HepG2 (cell line): ENCODE data around the gene TNP2. TPM values are rescaled to one million over a fixed set of nuclear protein-coding genes. Genes with fewer than 3 reads are reported as not detected.
A peak's percentile ranks its signal among the peaks of the same experiment; 100 is the strongest.

ENCODE experiments used
- ADNP ChIP-seq: sonication (generic); formaldehyde crosslinking; IDR thresholded peaks from 2 replicates; pipeline ENCODE4 v1.4.0; 2020; ENCODE audit warnings: missing genetic modification reagents
- FOXK2 ChIP-seq: fragments of 450-650 bp; IDR thresholded peaks from 2 replicates; pipeline ENCODE4 v1.6.1; 2016
- GABPA ChIP-seq, 2 experiments: IDR thresholded peaks; 2 replicates each; pipeline ENCODE4 v1.6.1; 2011 to 2016; ENCODE audit warnings: low read depth in 2 of 2, low read length in 1 of 2, missing biosample characterization in 1 of 2, missing genetic modification characterization in 1 of 2
- ISL2 ChIP-seq: sonication (generic); formaldehyde crosslinking; IDR thresholded peaks from 2 replicates; pipeline ENCODE4 v1.5.0; 2020; ENCODE audit warnings: missing genetic modification reagents
- KAT8 ChIP-seq: IDR thresholded peaks from 2 replicates; pipeline ENCODE4 v1.6.1; 2016; ENCODE audit warnings: missing genetic modification reagents, missing compliant biosample characterization
- MEF2D ChIP-seq: sonication (generic); formaldehyde crosslinking; IDR thresholded peaks from 2 replicates; pipeline ENCODE4 v1.5.1; 2020; ENCODE audit warnings: mild to moderate bottlenecking, missing genetic modification reagents
- POLR2G ChIP-seq: fragments of 200-400 bp; formaldehyde crosslinking; IDR thresholded peaks from 2 replicates; pipeline ENCODE4 v1.6.1; 2018; ENCODE audit warnings: mild to moderate bottlenecking, low read depth, low read length, moderate library complexity
- RFXAP ChIP-seq: sonication (generic); formaldehyde crosslinking; IDR thresholded peaks from 2 replicates; pipeline ENCODE4 v1.4.0; 2020; ENCODE audit warnings: missing genetic modification reagents, borderline replicate concordance
- SMC3 ChIP-seq: IDR thresholded peaks from 2 replicates; pipeline ENCODE4 v1.6.1; 2011; ENCODE audit warnings: low read length, improper control_type of control experiment
- SP5 ChIP-seq: IDR thresholded peaks from 2 replicates; pipeline ENCODE4 v1.6.1; 2016; ENCODE audit warnings: low read depth, borderline replicate concordance
- YY1 ChIP-seq: IDR thresholded peaks from 2 replicates; pipeline ENCODE4 v1.6.1; 2011; ENCODE audit warnings: low read length, low read depth, moderate library complexity, mild to moderate bottlenecking; ENCODE audit not compliant: insufficient read depth, insufficient replicate concordance
- ZFP41 ChIP-seq: sonication (generic); formaldehyde crosslinking; IDR thresholded peaks from 2 replicates; pipeline ENCODE4 v1.4.0; 2020; ENCODE audit warnings: mild to moderate bottlenecking, missing genetic modification reagents, borderline replicate concordance
- ZNF484 ChIP-seq: sonication (generic); formaldehyde crosslinking; IDR thresholded peaks from 2 replicates; pipeline ENCODE4 v1.5.1; 2020; ENCODE audit warnings: mild to moderate bottlenecking, low read depth, missing genetic modification reagents, borderline replicate concordance
- ZNF563 ChIP-seq: sonication (generic); formaldehyde crosslinking; IDR thresholded peaks from 2 replicates; pipeline ENCODE4 v1.8.0; 2022; ENCODE audit warnings: mild to moderate bottlenecking, moderate library complexity, missing genetic modification reagents
- ZNF746 ChIP-seq: sonication (generic); formaldehyde crosslinking; IDR thresholded peaks from 2 replicates; pipeline ENCODE4 v1.8.0; 2022; ENCODE audit warnings: mild to moderate bottlenecking, missing genetic modification reagents
- ZNF775 ChIP-seq: sonication (generic); formaldehyde crosslinking; IDR thresholded peaks from 2 replicates; pipeline ENCODE4 v1.4.0; 2020; ENCODE audit warnings: missing genetic modification reagents, mild to moderate bottlenecking, moderate library complexity, borderline replicate concordance
- polyA plus RNA-seq, 8 experiments: library from polyadenylated mRNA; depleted of rRNA in 3 of 8; stranded (reverse) in 7 of 8; unstranded in 1 of 8; fragments of >200 nt; fragmentation: Illumina TruSeq in 4 of 8; extraction: Trizol in 4 of 8; gene quantifications; 2 replicates each; pipeline versions ENCODE4 v1.2.1 to v1.2.3, GENCODE V29; 2011 to 2016; ENCODE audit warnings: low read depth in 4 of 8, missing spikeins in 1 of 8, mixed read lengths in 1 of 8; ENCODE audit not compliant: insufficient read depth in 1 of 8
- total RNA-seq, 5 experiments: library from RNA; depleted of rRNA; stranded (reverse); fragments of >200 nt; fragmentation: Illumina TruSeq; extraction: Trizol; gene quantifications; 2 replicates each; pipeline ENCODE4 v1.2.3, GENCODE V29; 2016; ENCODE audit warnings: low read depth in 1 of 5
- TF ChIP-seq, protein P1 (sequence below): sonication (generic); formaldehyde crosslinking; IDR thresholded peaks from 2 replicates; pipeline ENCODE4 v1.9.0; 2021; ENCODE audit warnings: mild to moderate bottlenecking, missing genetic modification reagents
- TF ChIP-seq, protein P2 (sequence below): sonication (generic); formaldehyde crosslinking; IDR thresholded peaks from 2 replicates; pipeline ENCODE4 v1.5.0; 2020; ENCODE audit warnings: mild to moderate bottlenecking, missing genetic modification reagents
- TF ChIP-seq, protein P3 (sequence below): sonication (generic); formaldehyde crosslinking; conservative IDR thresholded peaks from 2 replicates; pipeline ENCODE4 v1.8.1; 2023; ENCODE audit warnings: missing genetic modification reagents

Gene TNP2
- total and polyA plus RNA-seq, 2 of the 13 experiments (the other 11 are each of a cell fraction or from before 2014, with no cell fraction given), result not detected

DNA sequence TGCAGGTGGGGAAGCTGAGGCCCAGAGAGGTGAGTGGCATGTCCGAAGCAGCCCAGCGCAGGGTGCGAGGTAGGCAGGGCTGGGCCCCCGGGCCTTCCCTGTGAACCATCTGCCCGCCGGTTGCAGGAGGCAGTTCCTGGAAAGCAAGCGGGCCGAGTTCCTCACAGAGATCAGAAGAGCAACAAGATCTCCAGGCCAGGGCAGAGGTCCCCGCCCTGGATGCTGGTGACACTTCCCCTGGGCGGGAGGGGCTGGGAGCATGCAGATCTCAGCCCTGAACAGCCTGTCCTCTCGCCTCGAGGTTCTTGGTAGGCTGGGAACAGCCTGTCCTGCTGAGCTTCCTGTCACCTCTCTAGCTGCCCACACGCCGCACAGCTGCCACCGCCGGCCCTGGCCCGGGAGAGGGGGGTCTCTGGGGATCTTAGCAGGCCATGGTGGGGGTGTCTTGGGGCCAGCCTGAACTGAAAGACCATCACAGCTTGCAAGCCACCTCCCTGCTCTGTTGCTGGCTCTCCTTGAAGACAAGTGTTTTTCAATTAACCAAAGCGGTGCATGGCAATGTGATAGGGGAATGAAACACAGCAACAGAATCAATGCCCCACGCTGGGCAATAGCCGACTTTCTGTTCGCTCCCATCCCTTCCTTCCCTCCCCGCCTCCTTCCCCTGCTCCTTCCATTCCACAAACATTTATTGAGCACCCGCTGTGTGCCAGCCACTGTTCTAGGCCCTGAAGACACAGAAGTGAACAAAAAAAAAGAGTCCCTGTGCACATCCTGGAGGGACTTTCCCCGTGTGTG lies 44.8 kb downstream of the TNP2 start (continued):
- TF ChIP-seq, protein P1, sequence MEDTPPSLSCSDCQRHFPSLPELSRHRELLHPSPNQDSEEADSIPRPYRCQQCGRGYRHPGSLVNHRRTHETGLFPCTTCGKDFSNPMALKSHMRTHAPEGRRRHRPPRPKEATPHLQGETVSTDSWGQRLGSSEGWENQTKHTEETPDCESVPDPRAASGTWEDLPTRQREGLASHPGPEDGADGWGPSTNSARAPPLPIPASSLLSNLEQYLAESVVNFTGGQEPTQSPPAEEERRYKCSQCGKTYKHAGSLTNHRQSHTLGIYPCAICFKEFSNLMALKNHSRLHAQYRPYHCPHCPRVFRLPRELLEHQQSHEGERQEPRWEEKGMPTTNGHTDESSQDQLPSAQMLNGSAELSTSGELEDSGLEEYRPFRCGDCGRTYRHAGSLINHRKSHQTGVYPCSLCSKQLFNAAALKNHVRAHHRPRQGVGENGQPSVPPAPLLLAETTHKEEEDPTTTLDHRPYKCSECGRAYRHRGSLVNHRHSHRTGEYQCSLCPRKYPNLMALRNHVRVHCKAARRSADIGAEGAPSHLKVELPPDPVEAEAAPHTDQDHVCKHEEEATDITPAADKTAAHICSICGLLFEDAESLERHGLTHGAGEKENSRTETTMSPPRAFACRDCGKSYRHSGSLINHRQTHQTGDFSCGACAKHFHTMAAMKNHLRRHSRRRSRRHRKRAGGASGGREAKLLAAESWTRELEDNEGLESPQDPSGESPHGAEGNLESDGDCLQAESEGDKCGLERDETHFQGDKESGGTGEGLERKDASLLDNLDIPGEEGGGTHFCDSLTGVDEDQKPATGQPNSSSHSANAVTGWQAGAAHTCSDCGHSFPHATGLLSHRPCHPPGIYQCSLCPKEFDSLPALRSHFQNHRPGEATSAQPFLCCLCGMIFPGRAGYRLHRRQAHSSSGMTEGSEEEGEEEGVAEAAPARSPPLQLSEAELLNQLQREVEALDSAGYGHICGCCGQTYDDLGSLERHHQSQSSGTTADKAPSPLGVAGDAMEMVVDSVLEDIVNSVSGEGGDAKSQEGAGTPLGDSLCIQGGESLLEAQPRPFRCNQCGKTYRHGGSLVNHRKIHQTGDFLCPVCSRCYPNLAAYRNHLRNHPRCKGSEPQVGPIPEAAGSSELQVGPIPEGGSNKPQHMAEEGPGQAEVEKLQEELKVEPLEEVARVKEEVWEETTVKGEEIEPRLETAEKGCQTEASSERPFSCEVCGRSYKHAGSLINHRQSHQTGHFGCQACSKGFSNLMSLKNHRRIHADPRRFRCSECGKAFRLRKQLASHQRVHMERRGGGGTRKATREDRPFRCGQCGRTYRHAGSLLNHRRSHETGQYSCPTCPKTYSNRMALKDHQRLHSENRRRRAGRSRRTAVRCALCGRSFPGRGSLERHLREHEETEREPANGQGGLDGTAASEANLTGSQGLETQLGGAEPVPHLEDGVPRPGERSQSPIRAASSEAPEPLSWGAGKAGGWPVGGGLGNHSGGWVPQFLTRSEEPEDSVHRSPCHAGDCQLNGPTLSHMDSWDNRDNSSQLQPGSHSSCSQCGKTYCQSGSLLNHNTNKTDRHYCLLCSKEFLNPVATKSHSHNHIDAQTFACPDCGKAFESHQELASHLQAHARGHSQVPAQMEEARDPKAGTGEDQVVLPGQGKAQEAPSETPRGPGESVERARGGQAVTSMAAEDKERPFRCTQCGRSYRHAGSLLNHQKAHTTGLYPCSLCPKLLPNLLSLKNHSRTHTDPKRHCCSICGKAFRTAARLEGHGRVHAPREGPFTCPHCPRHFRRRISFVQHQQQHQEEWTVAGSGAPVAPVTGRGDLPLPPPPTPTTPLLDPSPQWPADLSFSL (CRISPR knock-in tag), result 0 out of 2 replicates have a peak, but pooled peaks have one; percentile 29
- TF ChIP-seq ISL2 (CRISPR knock-in tag) (0 out of 2 replicates have a peak, but pooled peaks have one; percentile 23), POLR2G (no peak), ZNF775 (no peak), RFXAP (CRISPR knock-in tag) (no peak), KAT8 (no peak), YY1 (peak; percentile 26), SP5 (CRISPR knock-in tag) (peak; percentile 62), SMC3 (no peak), ZFP41 (CRISPR knock-in tag) (no peak), ZNF484 (CRISPR knock-in tag) (no peak), FOXK2 (no peak), ZNF563 (CRISPR knock-in tag) (peak; percentile 47; the same call in 1 of the 2 replicates), ADNP (peak; percentile 45; the same call in 1 of the 2 replicates), GABPA (IDR thresholded peaks at IDR 0.05; ENCODE audit: low read depth, low read length) (no peak), GABPA (CRISPR knock-in tag; IDR thresholded peaks at IDR 0.05; ENCODE audit: low read depth) (no peak), ZNF746 (CRISPR knock-in tag) (no peak), MEF2D (CRISPR knock-in tag) (peak; percentile 71; the same call in 1 of the 2 replicates)
- TF ChIP-seq, protein P2, sequence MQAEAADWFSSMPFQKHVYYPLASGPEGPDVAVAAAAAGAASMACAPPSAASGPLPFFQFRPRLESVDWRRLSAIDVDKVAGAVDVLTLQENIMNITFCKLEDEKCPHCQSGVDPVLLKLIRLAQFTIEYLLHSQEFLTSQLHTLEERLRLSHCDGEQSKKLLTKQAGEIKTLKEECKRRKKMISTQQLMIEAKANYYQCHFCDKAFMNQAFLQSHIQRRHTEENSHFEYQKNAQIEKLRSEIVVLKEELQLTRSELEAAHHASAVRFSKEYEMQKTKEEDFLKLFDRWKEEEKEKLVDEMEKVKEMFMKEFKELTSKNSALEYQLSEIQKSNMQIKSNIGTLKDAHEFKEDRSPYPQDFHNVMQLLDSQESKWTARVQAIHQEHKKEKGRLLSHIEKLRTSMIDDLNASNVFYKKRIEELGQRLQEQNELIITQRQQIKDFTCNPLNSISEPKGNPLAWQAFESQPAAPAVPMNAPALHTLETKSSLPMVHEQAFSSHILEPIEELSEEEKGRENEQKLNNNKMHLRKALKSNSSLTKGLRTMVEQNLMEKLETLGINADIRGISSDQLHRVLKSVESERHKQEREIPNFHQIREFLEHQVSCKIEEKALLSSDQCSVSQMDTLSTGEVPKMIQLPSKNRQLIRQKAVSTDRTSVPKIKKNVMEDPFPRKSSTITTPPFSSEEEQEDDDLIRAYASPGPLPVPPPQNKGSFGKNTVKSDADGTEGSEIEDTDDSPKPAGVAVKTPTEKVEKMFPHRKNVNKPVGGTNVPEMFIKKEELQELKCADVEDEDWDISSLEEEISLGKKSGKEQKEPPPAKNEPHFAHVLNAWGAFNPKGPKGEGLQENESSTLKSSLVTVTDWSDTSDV, result 0 out of 2 replicates have a peak, but pooled peaks have one; percentile 38
- TF ChIP-seq, protein P3, sequence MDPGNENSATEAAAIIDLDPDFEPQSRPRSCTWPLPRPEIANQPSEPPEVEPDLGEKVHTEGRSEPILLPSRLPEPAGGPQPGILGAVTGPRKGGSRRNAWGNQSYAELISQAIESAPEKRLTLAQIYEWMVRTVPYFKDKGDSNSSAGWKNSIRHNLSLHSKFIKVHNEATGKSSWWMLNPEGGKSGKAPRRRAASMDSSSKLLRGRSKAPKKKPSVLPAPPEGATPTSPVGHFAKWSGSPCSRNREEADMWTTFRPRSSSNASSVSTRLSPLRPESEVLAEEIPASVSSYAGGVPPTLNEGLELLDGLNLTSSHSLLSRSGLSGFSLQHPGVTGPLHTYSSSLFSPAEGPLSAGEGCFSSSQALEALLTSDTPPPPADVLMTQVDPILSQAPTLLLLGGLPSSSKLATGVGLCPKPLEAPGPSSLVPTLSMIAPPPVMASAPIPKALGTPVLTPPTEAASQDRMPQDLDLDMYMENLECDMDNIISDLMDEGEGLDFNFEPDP, result 0 out of 2 replicates have a peak, but pooled peaks have one; percentile 55
